GM23338 (cell line): ENCODE results near the gene AVPR2. TPM values are rescaled to one million over a fixed set of nuclear protein-coding genes. Genes with fewer than 3 reads are reported as not detected.
A peak's percentile ranks its signal among the peaks of the same experiment; 100 is the strongest.

Experiments used
- ATAC-seq: fragments of 200-7000 bp; cut with Tn5 transposase; 3 replicates; pipeline ENCODE4 v1.9.1; 2020
- DNase-seq: peaks from one replicate; pipeline ENCODE4 v3.0.0-alpha.2; 2015; ENCODE audit warnings: low spot score
- H2AFZ ChIP-seq: fragments of 200-600 bp; sonication (generic); 2 replicates; pipeline ENCODE4 v1.8.0; 2016; ENCODE audit warnings: antibody characterized with exemption, mild to moderate bottlenecking, moderate library complexity
- H3F3A ChIP-seq: fragments of 200-600 bp; sonication (generic); replicated peaks from 2 replicates; pipeline ENCODE4 v1.8.0; 2017; ENCODE audit warnings: antibody characterized with exemption, mixed run types, low read depth
- H3K27ac ChIP-seq: fragments of 200-600 bp; sonication (generic); 2 replicates; pipeline ENCODE4 v1.6.1; 2016; ENCODE audit warnings: low read depth
- H3K27me3 ChIP-seq: fragments of 200-600 bp; sonication (generic); 2 replicates; pipeline ENCODE4 v1.8.0; 2016; ENCODE audit warnings: mild to moderate bottlenecking, mixed run types, moderate library complexity; ENCODE audit not compliant: insufficient read depth
- H3K36me3 ChIP-seq: fragments of 200-600 bp; sonication (generic); 2 replicates; pipeline ENCODE4 v1.8.0; 2016; ENCODE audit warnings: mild to moderate bottlenecking; ENCODE audit not compliant: insufficient read depth
- H3K4me1 ChIP-seq: fragments of 200-600 bp; sonication (generic); 2 replicates; pipeline ENCODE4 v1.8.0; 2016; ENCODE audit warnings: mild to moderate bottlenecking, moderate library complexity; ENCODE audit not compliant: insufficient read depth
- H3K4me2 ChIP-seq: fragments of 200-600 bp; sonication (generic); 2 replicates; pipeline ENCODE4 v1.7.1; 2017; ENCODE audit warnings: mixed run types
- H3K4me3 ChIP-seq: fragments of 200-600 bp; sonication (generic); 2 replicates; pipeline ENCODE4 v1.6.1; 2016; ENCODE audit warnings: mixed run types
- H3K79me2 ChIP-seq: fragments of 200-600 bp; sonication (generic); replicated peaks from 2 replicates; pipeline ENCODE4 v1.8.0; 2017; ENCODE audit warnings: mild to moderate bottlenecking; ENCODE audit not compliant: insufficient read depth
- H3K9me2 ChIP-seq: fragments of 200-600 bp; sonication (generic); 2 replicates; pipeline ENCODE4 v1.8.0; 2017; ENCODE audit not compliant: insufficient read depth
- H4K20me1 ChIP-seq: fragments of 200-600 bp; sonication (generic); replicated peaks from 2 replicates; pipeline ENCODE4 v1.8.0; 2017; ENCODE audit warnings: mild to moderate bottlenecking; ENCODE audit not compliant: insufficient read depth
- H3K27ac Mint-ChIP-seq: 2 replicates; pipeline ENCODE4 v1.8.0; 2020; ENCODE audit warnings: inconsistent platforms, mild to moderate bottlenecking, moderate library complexity, mixed read lengths
- H3K27me3 Mint-ChIP-seq: 3 replicates; pipeline ENCODE4 v1.8.0; 2022; ENCODE audit warnings: low read depth, mild to moderate bottlenecking, moderate library complexity, mixed read lengths, inconsistent platforms; ENCODE audit not compliant: insufficient read depth, poor library complexity
- H3K36me3 Mint-ChIP-seq: 3 replicates; pipeline ENCODE4 v1.8.0; 2021; ENCODE audit warnings: low read depth, mild to moderate bottlenecking, inconsistent platforms, moderate library complexity, mixed read lengths
- H3K4me1 Mint-ChIP-seq: 3 replicates; pipeline ENCODE4 v1.8.0; 2020; ENCODE audit warnings: mild to moderate bottlenecking, inconsistent platforms, mixed read lengths
- H3K4me3 Mint-ChIP-seq: 3 replicates; pipeline ENCODE4 v1.8.0; 2021; ENCODE audit warnings: moderate library complexity, mild to moderate bottlenecking, inconsistent platforms, mixed read lengths
- H3K9me3 Mint-ChIP-seq: 3 replicates; pipeline ENCODE4 v1.8.0; 2020; ENCODE audit warnings: moderate library complexity, mild to moderate bottlenecking, inconsistent platforms, mixed read lengths
- CREB1 ChIP-seq: fragments of 250-450 bp; sonication (Bioruptor Pico); IDR thresholded peaks from 2 replicates; pipeline ENCODE4 v1.5.0; 2020; ENCODE audit warnings: low read depth, mild to moderate bottlenecking, moderate library complexity
- CTCF ChIP-seq, 2 experiments: fragments of 200-600 bp in 1 of 2; sonication (generic) in 1 of 2; conservative IDR thresholded peaks; 2 replicates each; pipeline versions ENCODE4 v1.5.1 to v1.6.1; 2016 to 2017; ENCODE audit warnings: antibody characterized with exemption in 2 of 2, low read depth in 2 of 2, mild to moderate bottlenecking in 2 of 2, moderate library complexity in 1 of 2
- ETS1 ChIP-seq: IDR thresholded peaks from 2 replicates; pipeline ENCODE4 v1.6.1; 2016; ENCODE audit warnings: antibody characterized with exemption
- EZH2 ChIP-seq: fragments of 200-600 bp; sonication (generic); IDR thresholded peaks from one replicate; pipeline ENCODE4 v1.8.0; 2017; ENCODE audit warnings: antibody characterized with exemption, mild to moderate bottlenecking, low read depth; ENCODE audit not compliant: unreplicated experiment
- EZH2phosphoT487 ChIP-seq: fragments of 200-600 bp; sonication (generic); IDR thresholded peaks from one replicate; pipeline ENCODE4 v1.8.1; 2018; ENCODE audit warnings: antibody characterized with exemption; ENCODE audit not compliant: unreplicated experiment
- JUNB ChIP-seq: IDR thresholded peaks from one replicate; pipeline ENCODE4 v1.6.1; 2016; ENCODE audit warnings: antibody characterized with exemption; ENCODE audit not compliant: unreplicated experiment
- NANOG ChIP-seq: IDR thresholded peaks from 2 replicates; pipeline ENCODE4 v1.6.1; 2016; ENCODE audit warnings: antibody characterized with exemption, borderline replicate concordance
- POLR2AphosphoS5 ChIP-seq: IDR thresholded peaks from 2 replicates; pipeline ENCODE4 v1.6.1; 2016; ENCODE audit warnings: antibody characterized with exemption, low read depth
- REST ChIP-seq: IDR thresholded peaks from one replicate; pipeline ENCODE4 v1.6.1; 2018; ENCODE audit warnings: antibody characterized with exemption; ENCODE audit not compliant: unreplicated experiment
- STAT1 ChIP-seq: IDR thresholded peaks from one replicate; pipeline ENCODE4 v1.6.1; 2016; ENCODE audit warnings: antibody characterized with exemption; ENCODE audit not compliant: unreplicated experiment
- ZNF114 ChIP-seq: fragments of 250-450 bp; sonication (Bioruptor Pico); IDR thresholded peaks from 2 replicates; pipeline ENCODE4 v1.5.0; 2020; ENCODE audit warnings: mild to moderate bottlenecking, moderate library complexity
- ZNF331 ChIP-seq: fragments of 250-450 bp; sonication (Bioruptor Pico); IDR thresholded peaks from 2 replicates; pipeline ENCODE4 v1.5.0; 2020; ENCODE audit warnings: low read depth, mild to moderate bottlenecking, moderate library complexity
- ZNF462 ChIP-seq: fragments of 250-450 bp; sonication (Bioruptor Pico); IDR thresholded peaks from 2 replicates; pipeline ENCODE4 v1.5.0; 2020; ENCODE audit warnings: mild to moderate bottlenecking, moderate library complexity
- polyA plus RNA-seq: library from polyadenylated mRNA; unstranded; fragments of >200 nt; fragmentation: Nextera tagmentation; extraction: Ambion mirVana; gene quantifications from 2 replicates; pipeline ENCODE4 v1.2.1, GENCODE V29; 2016
- total RNA-seq: library from RNA; depleted of rRNA; stranded (reverse); fragments of >200 nt; shearing (Covaris generic); gene quantifications from 2 replicates; pipeline ENCODE4 v1.2.3, GENCODE V29; 2014

The AVPR2 gene
- total and polyA plus RNA-seq, 2 experiments from 2014 or later: not detected

GRCh38 chrX:153876112-153876491 is 28.4 kb upstream of the AVPR2 start:
- H3K27ac Mint-ChIP-seq: no peak overlapping the region
- H3K9me3 Mint-ChIP-seq: no peaks in the 10 kb centered on the region; the same call in 2 of the 3 replicates
- Histone ChIP-seq H4K20me1 (no peaks in the 10 kb centered on the region), H3K4me3 (no peak overlapping the region; the same call in 1 of the 2 replicates), H3K27ac (no peak overlapping the region), H3K4me2 (peak overlapping the region; percentile 69; the same call in 1 of the 2 replicates), H3K9me2 (no peaks in the 10 kb centered on the region), H2AFZ (no peak overlapping the region), H3F3A (no peaks in the 10 kb centered on the region), H3K36me3 (no peaks in the 10 kb centered on the region), H3K27me3 (no peaks in the 10 kb centered on the region), H3K4me1 (peaks cover 23% of the 10 kb centered on the region; the same call in 1 of the 2 replicates), H3K79me2 (no peaks in the 10 kb centered on the region)
- TF ChIP-seq ETS1 (no peak), CTCF (conservative IDR thresholded peaks at IDR 0.05; ENCODE audit: low read depth in 2 of 2) (no peak), POLR2AphosphoS5 (no peak), ZNF114 (CRISPR knock-in tag) (no peak), ZNF462 (CRISPR knock-in tag) (no peak), NANOG (no peak), ZNF331 (CRISPR knock-in tag) (no peak), EZH2phosphoT487 (no peak), EZH2 (no peak), STAT1 (no peak), CREB1 (CRISPR knock-in tag) (no peak), REST (no peak), JUNB (no peak)
- ATAC-seq (no peak), DNase-seq (no peak)
- peaks cover 68% of the 10 kb centered on the region for H3K4me1 Mint-ChIP-seq
- H3K36me3 Mint-ChIP-seq: peaks cover 5% of the 10 kb centered on the region; the same call in 1 of the 3 replicates
- H3K4me3 Mint-ChIP-seq: peak overlapping the region; percentile 53
- H3K27me3 Mint-ChIP-seq: peaks cover 17% of the 10 kb centered on the region
